NCI-H2171 (cell line): ENCODE measurements around the gene NECTIN3.

Source experiments
- DNase-seq: peaks from one replicate; lab custom pipeline; 2025; lab: John Stamatoyannopoulos, UW

The NECTIN3 gene, protein sequence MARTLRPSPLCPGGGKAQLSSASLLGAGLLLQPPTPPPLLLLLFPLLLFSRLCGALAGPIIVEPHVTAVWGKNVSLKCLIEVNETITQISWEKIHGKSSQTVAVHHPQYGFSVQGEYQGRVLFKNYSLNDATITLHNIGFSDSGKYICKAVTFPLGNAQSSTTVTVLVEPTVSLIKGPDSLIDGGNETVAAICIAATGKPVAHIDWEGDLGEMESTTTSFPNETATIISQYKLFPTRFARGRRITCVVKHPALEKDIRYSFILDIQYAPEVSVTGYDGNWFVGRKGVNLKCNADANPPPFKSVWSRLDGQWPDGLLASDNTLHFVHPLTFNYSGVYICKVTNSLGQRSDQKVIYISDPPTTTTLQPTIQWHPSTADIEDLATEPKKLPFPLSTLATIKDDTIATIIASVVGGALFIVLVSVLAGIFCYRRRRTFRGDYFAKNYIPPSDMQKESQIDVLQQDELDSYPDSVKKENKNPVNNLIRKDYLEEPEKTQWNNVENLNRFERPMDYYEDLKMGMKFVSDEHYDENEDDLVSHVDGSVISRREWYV

DNA sequence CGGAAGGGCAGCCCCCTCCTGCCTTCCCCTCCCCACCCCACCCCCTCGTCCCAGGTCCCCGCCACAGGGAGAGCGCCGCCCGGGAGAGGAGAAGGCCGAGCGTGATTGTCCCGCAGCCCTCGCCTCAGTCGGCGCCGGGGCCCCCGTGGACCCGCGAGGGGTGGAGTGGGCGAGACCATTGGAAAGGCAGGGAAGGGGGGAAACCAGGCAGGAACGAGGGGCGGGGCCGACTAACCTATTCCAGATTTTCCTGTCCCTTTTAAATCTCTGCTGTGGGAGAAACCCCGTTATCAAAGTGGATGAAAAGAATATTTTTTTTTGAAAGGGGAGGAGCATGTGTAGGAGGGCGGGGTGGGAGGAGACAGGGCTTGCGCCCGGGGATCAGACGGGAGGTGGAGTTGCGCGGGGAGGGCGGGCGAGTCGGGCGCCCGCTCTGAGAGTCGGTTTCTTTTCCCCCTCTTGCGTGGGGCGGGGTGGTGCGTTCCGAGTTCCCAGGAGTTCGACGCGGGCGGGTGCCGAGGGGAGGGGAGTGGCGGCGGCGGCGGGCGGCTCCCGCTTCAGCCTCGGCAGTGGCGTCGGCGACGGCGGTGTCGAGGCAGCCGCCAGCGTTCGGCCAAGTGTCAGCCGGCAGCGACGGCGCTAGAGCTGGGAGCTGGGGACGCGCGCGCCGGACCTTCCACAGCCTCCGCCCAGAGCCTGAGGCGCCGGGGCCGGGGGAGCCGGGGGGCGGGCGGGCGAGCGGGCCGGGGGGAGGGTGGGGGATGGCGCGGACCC lies at the start of gene NECTIN3:
NECTIN3 (plus strand) TSS at position 560 of the 774 bp plus-strand sequence; CDS start at position 762, 202 bp downstream.
- DNase-seq, result peak; percentile 70

DNA sequence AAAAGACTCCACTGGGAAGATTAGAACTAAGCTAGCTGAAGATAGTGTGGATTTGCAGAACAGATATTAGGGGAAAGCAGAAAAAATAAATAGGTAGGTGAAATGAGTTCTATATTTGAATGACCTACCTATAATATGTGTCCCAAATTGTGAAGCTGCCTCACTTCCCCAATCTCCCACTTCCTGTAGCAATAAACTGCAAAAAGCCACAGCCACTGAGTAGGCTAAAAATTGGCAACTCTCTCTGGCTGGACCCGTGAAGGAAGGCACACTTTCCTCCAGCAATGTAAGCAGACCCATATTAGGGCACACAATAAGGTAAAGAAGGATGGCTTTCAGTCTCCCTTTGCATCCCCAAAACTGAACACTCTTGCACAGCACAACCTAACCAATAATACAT lies 43.7 kb upstream of the NECTIN3 start:
- no peak for DNase-seq

DNA sequence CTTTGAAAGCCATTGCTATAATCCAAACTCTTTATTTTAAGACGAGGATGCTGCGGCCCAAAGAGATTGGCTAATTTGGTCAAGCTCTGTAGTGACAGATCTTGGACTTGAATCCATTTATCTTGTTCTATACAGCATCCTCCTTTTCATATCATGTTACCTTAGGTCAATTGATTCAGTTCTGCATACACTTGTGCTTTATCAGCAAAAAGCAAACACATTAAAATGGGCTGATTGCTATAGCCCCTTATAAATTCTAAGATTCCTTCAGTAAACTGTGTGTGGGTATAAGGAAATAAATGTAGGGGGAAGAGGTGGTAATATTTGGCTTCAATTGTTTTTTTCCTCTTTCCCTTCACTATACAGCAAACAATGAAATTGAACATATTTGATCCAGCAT lies 40.1 kb upstream of the NECTIN3 start:
- DNase-seq, result no peak

DNA sequence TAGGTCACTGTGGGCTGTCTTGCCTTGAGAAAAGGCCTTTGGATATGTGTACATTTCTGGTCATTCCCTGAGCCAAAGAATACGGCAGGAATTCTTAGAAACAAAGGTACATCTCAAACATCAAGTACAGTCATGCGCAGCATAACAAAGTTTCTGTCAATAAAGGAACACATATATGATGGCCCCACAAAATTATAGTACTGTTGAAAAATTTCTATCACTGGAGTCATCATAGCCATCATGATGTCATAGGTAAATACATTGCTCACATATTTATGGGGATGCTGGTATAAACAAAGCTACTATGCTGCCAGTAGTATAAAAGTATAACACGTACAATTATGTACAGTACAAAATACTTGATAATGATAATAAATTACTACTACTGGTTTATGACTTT lies 38.9 kb upstream of the NECTIN3 start:
- DNase-seq, result no peak

DNA sequence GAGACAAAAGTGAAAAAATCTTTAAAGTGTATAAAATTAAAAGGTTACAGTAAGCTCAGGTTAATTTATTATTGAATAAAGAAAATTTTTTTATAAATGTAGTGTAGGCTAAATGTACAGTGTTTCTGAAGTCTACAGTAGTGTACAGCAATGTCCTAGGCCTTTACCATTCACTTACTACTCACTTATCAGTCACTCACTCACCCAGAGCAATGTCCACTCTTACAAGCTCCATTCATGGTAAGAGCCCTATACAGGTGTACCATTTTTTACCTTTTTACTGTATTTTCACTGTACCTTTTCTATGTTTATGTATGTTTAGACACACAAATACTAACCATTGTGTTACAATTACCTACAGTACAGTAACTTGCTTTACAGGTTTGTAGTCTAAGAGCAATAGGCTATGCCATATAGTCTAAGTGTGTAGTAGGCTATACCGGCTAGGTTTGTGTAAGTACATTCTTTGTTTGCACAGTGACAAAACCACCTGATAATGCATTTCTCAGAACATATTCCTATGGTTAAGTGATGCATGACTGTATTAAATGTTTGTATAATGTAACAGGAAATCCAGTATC lies 38.1 kb upstream of the NECTIN3 start:
- DNase-seq, result no peak

DNA sequence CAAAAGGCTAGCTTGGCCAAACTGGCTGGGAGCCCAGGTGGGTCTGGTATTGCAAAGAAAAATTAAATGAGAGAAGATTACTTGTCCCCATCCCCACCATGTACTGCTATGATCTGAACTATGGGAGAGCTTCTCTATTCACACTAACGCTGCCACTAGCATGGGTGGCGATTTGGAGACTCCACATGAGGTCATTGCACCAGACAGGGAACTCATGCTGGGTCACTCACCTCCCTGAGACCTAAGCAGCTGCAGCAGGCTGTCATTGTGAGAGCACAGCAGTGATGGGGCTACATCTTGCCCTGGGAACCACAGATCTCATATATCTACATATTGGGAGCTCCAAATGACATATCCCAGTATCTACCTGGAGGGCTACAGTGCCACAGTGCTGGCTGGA lies 36.3 kb upstream of the NECTIN3 start:
- no peak for DNase-seq

DNA sequence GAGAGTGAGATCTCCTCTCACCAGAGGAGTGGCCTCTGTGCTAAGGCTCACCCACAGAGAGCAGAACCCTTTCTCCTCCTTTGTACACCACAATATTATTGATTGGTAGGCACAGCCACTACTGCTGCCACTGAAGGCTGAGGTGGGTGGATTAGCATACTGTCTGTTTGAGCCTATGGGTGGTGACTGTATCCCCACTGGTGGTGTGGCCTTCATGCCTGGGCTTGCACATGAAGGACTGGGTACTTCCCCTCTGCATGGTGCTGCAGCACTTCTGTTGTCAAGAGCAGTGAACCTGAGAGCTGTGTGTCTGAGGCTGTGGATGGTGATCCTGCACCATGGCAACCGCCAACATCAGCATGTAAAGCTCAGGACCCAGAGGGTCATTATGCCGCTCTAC lies 35.7 kb upstream of the NECTIN3 start:
- no peak for DNase-seq

DNA sequence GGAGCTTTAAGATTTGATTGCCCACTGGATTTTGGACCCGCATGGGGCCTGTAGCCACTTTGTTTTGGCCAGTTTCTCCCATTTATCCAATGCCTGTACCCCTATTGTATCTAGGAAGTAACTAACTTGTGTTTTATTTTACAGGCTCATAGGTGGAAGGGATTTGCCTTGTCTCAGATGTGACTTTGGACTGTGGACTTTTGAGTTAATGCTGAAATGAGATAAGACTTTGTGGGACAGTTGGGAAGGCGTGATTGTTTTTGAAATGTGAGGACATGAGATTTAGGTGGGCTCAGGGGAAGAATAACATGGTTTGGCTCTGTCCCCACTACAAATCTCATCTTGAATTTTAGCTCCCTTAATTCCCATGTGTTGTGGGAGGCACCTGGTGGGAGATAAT lies 30.7 kb upstream of the NECTIN3 start:
- DNase-seq, result no peak

DNA sequence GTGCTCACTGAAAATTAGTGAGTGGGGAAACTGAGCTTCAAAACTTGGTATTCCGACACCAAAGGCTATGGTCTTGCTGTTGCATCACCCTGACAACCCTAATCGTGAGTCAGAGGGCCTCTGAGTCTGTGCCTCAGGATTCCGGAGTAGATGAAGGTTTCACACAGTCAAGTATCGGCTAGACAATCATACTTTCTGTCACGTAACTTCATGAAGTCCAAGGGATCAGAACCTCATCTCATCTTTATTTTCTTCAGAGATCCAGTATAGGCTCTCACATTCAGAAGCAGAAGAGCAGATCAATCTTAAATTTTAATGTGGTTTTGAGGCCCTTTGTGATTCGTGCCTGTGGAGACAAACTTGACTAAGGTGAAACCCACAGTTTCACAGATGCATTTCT lies 26.1 kb upstream of the NECTIN3 start:
- DNase-seq, result no peak

DNA sequence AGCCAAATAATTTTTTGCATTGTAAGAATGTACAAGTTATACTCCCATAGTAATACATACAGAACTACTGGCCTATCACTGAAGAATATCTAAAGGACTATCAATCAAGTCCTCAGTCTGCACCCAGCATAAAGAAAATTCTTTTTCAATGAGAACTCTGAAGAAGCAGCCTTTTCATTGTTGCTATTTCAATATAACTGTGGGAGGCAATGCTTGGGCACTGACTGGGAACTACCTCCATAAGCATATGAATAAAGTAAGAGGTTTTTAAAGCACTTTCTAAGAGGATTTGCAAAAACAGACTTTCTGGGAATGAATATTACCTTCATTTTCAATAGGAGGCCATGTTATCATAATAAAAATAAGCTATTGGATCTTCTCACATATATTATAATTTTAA lies 24.6 kb upstream of the NECTIN3 start:
- no peak for DNase-seq

DNA sequence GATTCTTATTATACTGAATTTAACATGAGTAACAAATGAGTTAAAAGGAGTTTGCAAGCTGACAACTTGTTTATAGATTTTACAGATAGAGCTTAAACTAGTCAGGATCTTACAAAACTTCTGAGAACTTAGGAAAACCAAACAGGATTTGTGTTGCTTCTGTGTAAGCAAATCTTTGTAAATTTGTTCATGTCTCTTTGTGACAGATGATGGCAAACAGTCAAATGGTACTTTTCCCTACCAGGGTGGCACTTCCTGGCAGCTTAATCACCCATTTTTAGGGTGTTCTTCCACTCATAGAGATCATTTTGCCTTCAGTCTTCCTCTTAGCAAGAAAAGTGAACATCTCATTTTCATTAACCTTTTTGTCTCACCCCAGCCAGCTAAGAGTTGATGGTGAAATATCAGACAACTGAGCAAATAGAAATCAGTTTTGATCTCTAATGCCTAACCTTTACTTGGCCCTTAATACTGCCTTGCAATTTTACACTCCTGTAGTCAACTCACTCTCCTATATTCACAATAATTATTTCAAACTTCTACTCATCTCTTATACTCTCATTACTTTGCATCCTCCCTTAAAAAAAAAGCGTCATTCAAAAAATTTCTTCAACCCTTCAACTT lies 23.7 kb upstream of the NECTIN3 start:
- no peak for DNase-seq

DNA sequence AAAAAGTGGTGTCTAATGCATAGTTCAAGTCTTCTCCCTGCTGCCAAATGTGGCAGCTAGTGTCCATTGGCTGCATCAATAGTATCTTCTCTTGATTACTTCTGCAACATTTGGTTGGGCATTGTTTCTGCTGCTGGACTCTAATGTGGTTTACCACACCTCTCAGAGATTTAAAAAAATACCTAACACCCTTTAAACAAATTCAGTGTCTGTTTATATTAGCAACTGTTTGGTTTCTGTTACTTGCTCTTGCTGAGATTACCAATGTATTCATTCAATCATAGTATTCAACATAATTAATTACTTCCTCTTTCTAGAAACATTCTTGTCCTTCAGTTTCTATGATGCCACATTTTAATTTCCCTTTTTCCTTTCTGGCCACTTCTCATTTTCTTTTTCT lies 20.3 kb upstream of the NECTIN3 start:
- no peak for DNase-seq

DNA sequence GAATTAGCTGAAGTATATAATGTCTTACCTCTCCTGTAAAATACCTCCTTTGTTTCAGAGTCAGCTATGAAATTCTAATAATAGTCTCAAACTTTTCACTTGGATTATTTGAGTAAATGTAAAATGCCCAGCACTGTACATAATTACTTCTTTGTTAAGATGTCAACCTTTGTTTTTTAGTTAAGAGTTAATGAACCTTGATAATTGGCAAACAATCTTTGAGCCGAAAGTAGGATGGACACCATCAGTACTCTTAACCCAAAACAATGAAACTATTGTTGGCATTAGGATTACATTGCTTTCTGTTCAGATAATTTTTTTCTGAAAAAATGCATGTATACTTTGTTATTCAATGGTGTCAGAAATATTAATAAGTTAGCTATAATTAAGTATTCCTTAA lies 3.0 kb upstream of the NECTIN3 start:
- no peak for DNase-seq

DNA sequence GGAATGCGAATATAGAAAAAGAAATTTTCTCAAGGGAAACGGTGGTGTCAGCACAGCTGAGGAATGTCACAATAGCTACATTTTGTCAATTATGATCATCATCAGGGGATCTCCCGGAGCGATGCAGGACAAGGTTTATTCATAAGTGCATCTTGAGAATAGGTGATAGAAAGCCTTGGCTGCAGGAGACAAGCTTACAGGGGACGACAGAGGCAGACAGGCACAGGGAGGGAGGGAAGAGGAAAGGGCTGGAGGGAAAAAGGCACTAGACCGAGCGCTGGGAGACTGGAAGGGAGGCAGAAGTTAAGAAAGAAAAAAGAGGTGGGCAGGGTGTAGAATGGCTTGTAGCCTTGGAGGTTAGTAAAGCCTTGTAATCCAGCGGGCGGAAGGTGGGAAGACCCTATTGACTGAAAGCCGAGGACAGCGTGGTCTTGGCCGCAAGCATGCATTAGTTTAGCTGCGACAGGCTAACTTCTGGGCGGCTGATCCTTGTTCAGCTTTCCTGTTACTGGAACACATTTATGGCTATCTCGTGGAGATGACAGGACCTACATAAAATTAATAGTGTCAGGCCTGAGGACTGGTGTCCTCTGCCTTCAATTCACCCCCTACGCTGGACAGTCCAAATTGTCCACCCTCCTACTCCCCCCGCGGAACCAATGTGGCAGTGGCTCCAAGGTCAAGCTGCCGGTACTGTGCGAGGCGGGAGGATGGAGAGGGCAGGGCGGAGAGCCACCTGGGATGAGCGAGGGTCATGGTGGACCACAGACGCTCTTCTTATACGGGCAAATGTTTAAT lies 1.4 kb upstream of the NECTIN3 start:
- no peak for DNase-seq

DNA sequence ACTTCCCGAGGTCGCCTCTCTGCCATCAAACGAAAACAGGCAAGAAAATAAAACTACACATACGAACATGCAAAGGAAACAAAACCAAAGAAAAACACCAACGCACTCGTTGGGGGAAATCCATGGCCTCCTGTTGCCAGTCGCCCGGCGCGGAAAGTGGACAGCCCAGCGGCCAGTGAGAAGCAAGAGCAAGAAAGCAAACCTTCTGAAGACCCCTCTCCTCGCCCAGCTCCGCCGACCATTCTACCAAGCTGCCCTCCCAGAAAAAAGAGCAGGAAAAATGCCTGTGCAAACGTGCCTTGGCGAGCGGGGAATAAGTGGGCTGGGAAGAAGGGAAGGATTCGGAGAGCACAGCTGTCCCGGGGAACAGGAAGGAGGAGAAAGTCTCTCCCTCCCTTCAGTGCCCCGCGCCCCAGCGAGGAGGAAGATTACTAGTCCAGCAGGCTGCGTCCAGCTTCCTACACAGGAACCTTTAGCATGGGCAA lies 802 bp upstream of the NECTIN3 start:
- DNase-seq, result no peak

DNA sequence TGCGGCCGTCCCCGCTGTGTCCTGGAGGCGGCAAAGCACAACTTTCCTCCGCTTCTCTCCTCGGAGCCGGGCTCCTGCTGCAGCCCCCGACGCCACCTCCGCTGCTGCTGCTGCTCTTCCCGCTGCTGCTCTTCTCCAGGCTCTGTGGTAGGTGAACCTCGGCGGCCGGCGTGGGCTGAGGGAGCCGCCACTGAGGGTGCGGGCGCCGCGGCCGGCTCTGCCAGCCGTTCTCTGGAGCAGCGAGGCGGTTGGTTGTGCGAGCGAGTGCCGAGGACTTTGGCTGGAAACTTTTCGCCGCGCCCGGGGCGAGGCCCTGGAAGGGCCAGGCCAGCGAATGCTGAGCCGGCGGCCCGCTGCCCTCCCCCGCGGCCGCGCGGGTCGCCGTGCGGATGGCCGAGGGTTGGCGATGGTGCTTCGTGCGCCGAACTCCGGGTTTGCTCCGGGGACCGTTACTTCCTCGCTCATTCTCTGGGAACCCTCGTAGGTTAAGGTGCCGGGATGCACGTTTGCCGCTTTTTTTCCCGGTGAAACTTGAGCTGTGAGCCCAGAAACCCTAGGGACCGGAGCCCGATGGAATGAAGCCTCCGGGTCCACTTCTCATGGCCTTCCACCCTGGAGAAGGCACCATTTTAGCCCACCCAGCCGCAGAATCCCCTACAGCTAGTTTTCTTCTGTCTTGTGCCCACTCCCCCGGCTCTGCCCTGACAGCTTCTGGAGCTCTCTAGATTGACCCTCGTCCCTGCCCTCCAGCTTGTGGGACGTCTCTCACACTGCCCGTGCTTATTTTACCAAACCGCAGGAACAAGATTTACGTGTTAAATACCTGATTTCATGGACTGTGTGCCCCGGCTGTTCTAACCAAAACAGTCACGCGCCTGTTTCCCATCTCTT lies 660 bp downstream of the NECTIN3 start:
- DNase-seq, result no peak

DNA sequence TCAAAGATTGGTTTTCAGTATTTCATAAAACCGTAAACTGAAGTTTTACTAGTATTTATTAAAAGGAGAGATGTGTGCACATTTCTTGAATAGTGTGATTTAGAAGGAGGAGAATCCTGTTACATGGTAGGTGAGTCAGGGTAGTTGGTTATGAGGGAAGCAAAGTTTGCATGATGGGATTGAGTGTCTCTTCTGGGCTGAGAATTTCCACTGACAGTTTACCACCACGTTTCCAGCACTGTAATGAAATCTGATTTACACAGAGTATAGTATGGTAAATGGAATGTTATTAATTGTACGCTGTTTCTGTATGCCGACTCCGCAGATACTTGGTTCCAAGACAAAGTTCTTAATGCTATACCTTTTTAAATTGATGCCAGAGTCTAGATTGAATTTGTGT lies 1.6 kb downstream of the NECTIN3 start:
- no peak for DNase-seq

DNA sequence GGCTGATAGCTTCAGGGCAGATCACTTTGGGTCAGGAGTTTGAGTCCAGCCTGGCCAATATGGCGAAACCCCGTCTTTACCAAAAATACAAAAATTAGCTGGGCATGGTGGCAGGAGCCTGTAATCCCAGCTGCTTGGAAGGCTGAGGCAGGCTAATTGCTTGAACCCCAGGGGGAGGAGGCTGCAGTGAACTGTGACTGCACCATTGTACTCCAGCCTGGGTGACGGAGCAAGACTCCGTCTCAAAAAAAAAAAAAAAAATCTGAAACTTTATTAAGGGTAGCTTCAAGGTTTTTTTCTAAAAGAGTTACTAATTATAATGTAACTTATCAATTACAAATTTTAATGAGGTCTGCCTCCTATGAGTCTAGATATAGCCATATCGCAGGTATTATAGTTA lies 5.1 kb downstream of the NECTIN3 start:
- no peak for DNase-seq

DNA sequence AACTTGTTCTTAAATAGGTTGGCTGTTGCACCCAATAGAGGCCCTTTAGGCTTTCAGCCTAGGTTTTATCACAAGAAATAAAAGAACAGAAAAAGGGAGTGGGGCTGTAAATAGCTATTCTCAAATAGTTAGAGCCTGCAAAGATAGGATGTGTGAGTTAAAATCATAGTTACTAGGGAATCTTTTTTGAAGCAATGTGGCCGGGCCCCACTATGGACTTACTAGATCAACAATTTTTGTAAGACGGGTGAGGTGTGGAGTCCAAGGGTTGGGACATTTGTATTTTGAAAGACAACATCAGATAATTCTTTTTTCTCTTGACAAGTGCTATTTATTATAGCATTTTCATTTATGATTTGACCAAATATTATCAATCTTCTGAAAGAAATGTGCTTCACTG lies 5.8 kb downstream of the NECTIN3 start:
- no peak for DNase-seq

DNA sequence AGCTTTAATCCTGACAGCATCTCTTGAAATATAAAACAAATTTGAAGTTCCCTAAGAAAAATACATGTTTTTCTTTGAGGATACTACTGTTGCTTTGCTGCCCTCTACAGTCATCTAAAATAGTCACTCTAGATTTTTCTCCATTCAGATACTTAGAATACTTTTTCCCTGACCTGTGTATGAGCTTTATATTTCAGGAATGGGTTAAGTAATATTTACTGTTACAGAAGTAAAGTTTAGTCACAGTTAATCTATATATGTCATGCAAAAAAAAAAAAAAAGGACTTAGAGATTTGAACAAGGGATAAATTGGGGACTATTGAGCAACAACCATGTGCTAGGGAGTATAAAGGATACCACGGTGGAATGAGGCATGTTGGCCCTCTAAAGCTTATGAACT lies 8.8 kb downstream of the NECTIN3 start:
- DNase-seq, result peak; percentile 5
